WTC11 (cell line): ENCODE data around the gene SMARCA4. TPM values are rescaled to one million over a fixed set of nuclear protein-coding genes. Genes with fewer than 3 reads are reported as not detected.

Experiments used
- ATAC-seq: fragments of 200-7000 bp; cut with Tn5 transposase; 2 replicates; pipeline ENCODE4 v1.10.0; 2021; ENCODE audit warnings: mild to moderate bottlenecking, moderate library complexity
- CTCF ChIA-PET: fragments of 300-600 bp; sonication (Branson Sonifier 250); formaldehyde crosslinking; loops from one replicate; lab custom pipeline; 2021; ENCODE audit warnings: antibody characterized with exemption; lab: Charles Lee
- POLR2A ChIA-PET: fragments of 350-600 bp; sonication (Branson Sonifier 250); formaldehyde crosslinking; loops from one replicate; lab custom pipeline; 2021; ENCODE audit warnings: antibody characterized with exemption; lab: Charles Lee
- DNase-seq: peaks from one replicate; pipeline ENCODE4 v3.0.0; 2021; ENCODE audit warnings: low spot score
- H3K27ac Mint-ChIP-seq: 2 replicates; pipeline ENCODE4 v1.8.0; 2021; ENCODE audit warnings: mixed read lengths
- H3K27me3 Mint-ChIP-seq: 2 replicates; pipeline ENCODE4 v1.8.0; 2021; ENCODE audit warnings: low read depth, mild to moderate bottlenecking, moderate library complexity, mixed read lengths
- H3K36me3 Mint-ChIP-seq: 2 replicates; pipeline ENCODE4 v1.8.0; 2021; ENCODE audit warnings: mixed read lengths
- H3K4me1 Mint-ChIP-seq: 2 replicates; pipeline ENCODE4 v1.8.0; 2022; ENCODE audit warnings: mixed read lengths
- H3K4me3 Mint-ChIP-seq: 2 replicates; pipeline ENCODE4 v1.8.0; 2021; ENCODE audit warnings: mild to moderate bottlenecking, moderate library complexity, mixed read lengths
- H3K9me3 Mint-ChIP-seq: 2 replicates; pipeline ENCODE4 v1.8.0; 2021; ENCODE audit warnings: mixed read lengths
- EMX1 ChIP-seq: fragments of 250-450 bp; sonication (Bioruptor Pico); IDR thresholded peaks from 2 replicates; pipeline ENCODE4 v1.8.0; 2021; ENCODE audit warnings: mild to moderate bottlenecking
- FOXK1 ChIP-seq: sonication (generic); formaldehyde crosslinking; IDR thresholded peaks from 2 replicates; pipeline ENCODE4 v1.8.0; 2022; ENCODE audit warnings: mild to moderate bottlenecking, moderate library complexity, missing genetic modification reagents
- GABPB1 ChIP-seq: sonication (generic); formaldehyde crosslinking; IDR thresholded peaks from 2 replicates; pipeline ENCODE4 v1.8.1; 2023; ENCODE audit warnings: mild to moderate bottlenecking, missing genetic modification reagents
- GRHL2 ChIP-seq: fragments of 250-450 bp; sonication (Bioruptor Pico); IDR thresholded peaks from 2 replicates; pipeline ENCODE4 v1.8.0; 2022; ENCODE audit warnings: mild to moderate bottlenecking, moderate library complexity; ENCODE audit not compliant: insufficient replicate concordance, severe bottlenecking
- HMGA2 ChIP-seq: fragments of 250-450 bp; sonication (Bioruptor Pico); IDR thresholded peaks from 2 replicates; pipeline ENCODE4 v1.4.0; 2021; ENCODE audit warnings: mild to moderate bottlenecking, moderate library complexity
- JAZF1 ChIP-seq: fragments of 250-450 bp; sonication (Bioruptor Pico); IDR thresholded peaks from 2 replicates; pipeline ENCODE4 v1.9.0; 2021; ENCODE audit warnings: moderate library complexity, mild to moderate bottlenecking, inconsistent platforms
- KAT7 ChIP-seq: sonication (generic); formaldehyde crosslinking; IDR thresholded peaks from 2 replicates; pipeline ENCODE4 v1.8.1; 2023; ENCODE audit warnings: missing genetic modification reagents, mild to moderate bottlenecking, borderline replicate concordance
- NFYB ChIP-seq: sonication (generic); formaldehyde crosslinking; conservative IDR thresholded peaks from 2 replicates; pipeline ENCODE4 v1.8.0; 2022; ENCODE audit warnings: low read depth, missing genetic modification reagents
- RELA ChIP-seq: sonication (generic); formaldehyde crosslinking; IDR thresholded peaks from 2 replicates; pipeline ENCODE4 v1.8.1; 2022; ENCODE audit warnings: missing genetic modification reagents, mild to moderate bottlenecking, borderline replicate concordance
- TEAD1 ChIP-seq: sonication (generic); formaldehyde crosslinking; IDR thresholded peaks from 2 replicates; pipeline ENCODE4 v1.8.0; 2022; ENCODE audit warnings: mild to moderate bottlenecking, missing genetic modification reagents
- ZNF138 ChIP-seq: sonication (generic); formaldehyde crosslinking; conservative IDR thresholded peaks from 2 replicates; pipeline ENCODE4 v1.8.1; 2022; ENCODE audit warnings: mild to moderate bottlenecking, moderate library complexity, missing genetic modification reagents
- ZNF232 ChIP-seq: sonication (generic); formaldehyde crosslinking; IDR thresholded peaks from 2 replicates; pipeline ENCODE4 v1.8.0; 2022; ENCODE audit warnings: mild to moderate bottlenecking, missing genetic modification reagents
- ZNF317 ChIP-seq: sonication (generic); formaldehyde crosslinking; IDR thresholded peaks from 2 replicates; pipeline ENCODE4 v1.8.1; 2023; ENCODE audit warnings: low read depth, mild to moderate bottlenecking, moderate library complexity, missing genetic modification reagents, borderline replicate concordance
- ZNF423 ChIP-seq: fragments of 250-450 bp; sonication (Bioruptor Pico); IDR thresholded peaks from 2 replicates; pipeline ENCODE4 v2.1.2; 2022; ENCODE audit warnings: mild to moderate bottlenecking, moderate library complexity
- total RNA-seq: library from RNA; stranded (reverse); gene quantifications from 3 replicates; pipeline ENCODE4 v1.2.3, GENCODE V29; 2021
- TF ChIP-seq, protein P1 (sequence below): sonication (generic); formaldehyde crosslinking; IDR thresholded peaks from 2 replicates; pipeline ENCODE4 v1.8.0; 2022; ENCODE audit warnings: mild to moderate bottlenecking, missing genetic modification reagents
- TF ChIP-seq, protein P2 (sequence below): sonication (generic); formaldehyde crosslinking; IDR thresholded peaks from 2 replicates; pipeline ENCODE4 v1.8.1; 2023; ENCODE audit warnings: mild to moderate bottlenecking, missing genetic modification reagents, moderate library complexity
- TF ChIP-seq, protein P3 (sequence below): sonication (generic); formaldehyde crosslinking; IDR thresholded peaks from 2 replicates; pipeline ENCODE4 v1.8.0; 2022; ENCODE audit warnings: mild to moderate bottlenecking, missing genetic modification reagents
- TF ChIP-seq, protein P4 (sequence below): sonication (generic); formaldehyde crosslinking; IDR thresholded peaks from 2 replicates; pipeline ENCODE4 v1.8.0; 2022; ENCODE audit warnings: mild to moderate bottlenecking, missing genetic modification reagents
- TF ChIP-seq, protein P5 (sequence below): fragments of 200-600 bp; IDR thresholded peaks from 2 replicates; pipeline ENCODE4 v1.8.0; 2022; ENCODE audit warnings: antibody characterized with exemption
- TF ChIP-seq, protein P6 (sequence below): fragments of 250-450 bp; sonication (Bioruptor Pico); IDR thresholded peaks from 2 replicates; pipeline ENCODE4 v1.8.0; 2021; ENCODE audit warnings: mild to moderate bottlenecking
- TF ChIP-seq, protein P7 (sequence below): fragments of 250-450 bp; sonication (Bioruptor Pico); IDR thresholded peaks from 2 replicates; pipeline ENCODE4 v1.9.0; 2021; ENCODE audit warnings: mild to moderate bottlenecking
- TF ChIP-seq, protein P8 (sequence below): sonication (generic); formaldehyde crosslinking; IDR thresholded peaks from 2 replicates; pipeline ENCODE4 v1.8.1; 2022; ENCODE audit warnings: mild to moderate bottlenecking, missing genetic modification reagents, moderate library complexity, borderline replicate concordance

Gene SMARCA4
- total RNA-seq, 1 experiment from 2014 or later = 295 TPM

DNA sequence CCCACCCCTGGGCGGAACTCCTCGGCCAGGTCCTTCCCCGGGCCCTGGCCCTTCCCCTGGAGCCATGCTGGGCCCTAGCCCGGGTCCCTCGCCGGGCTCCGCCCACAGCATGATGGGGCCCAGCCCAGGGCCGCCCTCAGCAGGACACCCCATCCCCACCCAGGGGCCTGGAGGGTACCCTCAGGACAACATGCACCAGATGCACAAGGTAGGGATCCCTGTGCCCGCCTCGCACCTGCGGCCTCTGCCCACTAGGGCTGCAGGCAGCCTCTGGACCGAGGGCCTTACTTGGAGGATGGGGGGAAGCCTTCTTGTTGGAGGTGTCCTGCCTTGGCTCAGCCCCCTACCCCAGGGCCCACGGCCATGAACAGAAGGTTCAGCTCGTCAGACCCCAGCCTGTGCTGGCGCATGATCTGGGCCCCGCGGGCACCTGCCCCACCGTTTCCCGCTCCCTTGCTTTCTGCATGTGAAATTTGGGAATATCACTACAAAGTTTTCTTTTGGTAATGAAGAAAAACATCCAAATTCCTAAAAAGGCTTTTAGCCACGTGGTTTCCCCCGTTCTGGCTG, 23.4 kb downstream of the SMARCA4 start:
- Mint-ChIP-seq H3K4me3 (no peak overlapping the region), H3K27ac (no peak overlapping the region), H3K36me3 (peaks cover 27% of the 10 kb centered on the region), H3K9me3 (no peaks in the 10 kb centered on the region), H3K27me3 (no peaks in the 10 kb centered on the region), H3K4me1 (peaks cover 9% of the 10 kb centered on the region; the same call in 1 of the 2 replicates)
- CTCF ChIA-PET = interaction anchor here (1.1 to 1.8 kb wide), 2 partner anchors 47 to 142 kb away, joined by 3 to 5 read pairs; no protein-coding TSS in a partner anchor
- POLR2A ChIA-PET = no interaction called here
- DNase-seq (peak; percentile 24), ATAC-seq (peak; percentile 18; the same call in 1 of the 2 replicates)
- TF ChIP-seq EMX1 (no peak), HMGA2 (no peak), FOXK1 (no peak), GABPB1 (CRISPR knock-in tag) (no peak), GRHL2 (no peak), ZNF138 (CRISPR knock-in tag) (no peak), RELA (CRISPR knock-in tag) (no peak), JAZF1 (CRISPR knock-in tag) (no peak), KAT7 (CRISPR knock-in tag) (no peak)
- TF ChIP-seq, protein P1, sequence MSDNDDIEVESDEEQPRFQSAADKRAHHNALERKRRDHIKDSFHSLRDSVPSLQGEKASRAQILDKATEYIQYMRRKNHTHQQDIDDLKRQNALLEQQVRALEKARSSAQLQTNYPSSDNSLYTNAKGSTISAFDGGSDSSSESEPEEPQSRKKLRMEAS = no peak
- TF ChIP-seq, protein P2, sequence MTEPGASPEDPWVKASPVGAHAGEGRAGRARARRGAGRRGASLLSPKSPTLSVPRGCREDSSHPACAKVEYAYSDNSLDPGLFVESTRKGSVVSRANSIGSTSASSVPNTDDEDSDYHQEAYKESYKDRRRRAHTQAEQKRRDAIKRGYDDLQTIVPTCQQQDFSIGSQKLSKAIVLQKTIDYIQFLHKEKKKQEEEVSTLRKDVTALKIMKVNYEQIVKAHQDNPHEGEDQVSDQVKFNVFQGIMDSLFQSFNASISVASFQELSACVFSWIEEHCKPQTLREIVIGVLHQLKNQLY = no peak
- TF ChIP-seq, protein P3, sequence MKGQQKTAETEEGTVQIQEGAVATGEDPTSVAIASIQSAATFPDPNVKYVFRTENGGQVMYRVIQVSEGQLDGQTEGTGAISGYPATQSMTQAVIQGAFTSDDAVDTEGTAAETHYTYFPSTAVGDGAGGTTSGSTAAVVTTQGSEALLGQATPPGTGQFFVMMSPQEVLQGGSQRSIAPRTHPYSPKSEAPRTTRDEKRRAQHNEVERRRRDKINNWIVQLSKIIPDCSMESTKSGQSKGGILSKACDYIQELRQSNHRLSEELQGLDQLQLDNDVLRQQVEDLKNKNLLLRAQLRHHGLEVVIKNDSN (CRISPR knock-in tag) = no peak
- TF ChIP-seq, protein P4, sequence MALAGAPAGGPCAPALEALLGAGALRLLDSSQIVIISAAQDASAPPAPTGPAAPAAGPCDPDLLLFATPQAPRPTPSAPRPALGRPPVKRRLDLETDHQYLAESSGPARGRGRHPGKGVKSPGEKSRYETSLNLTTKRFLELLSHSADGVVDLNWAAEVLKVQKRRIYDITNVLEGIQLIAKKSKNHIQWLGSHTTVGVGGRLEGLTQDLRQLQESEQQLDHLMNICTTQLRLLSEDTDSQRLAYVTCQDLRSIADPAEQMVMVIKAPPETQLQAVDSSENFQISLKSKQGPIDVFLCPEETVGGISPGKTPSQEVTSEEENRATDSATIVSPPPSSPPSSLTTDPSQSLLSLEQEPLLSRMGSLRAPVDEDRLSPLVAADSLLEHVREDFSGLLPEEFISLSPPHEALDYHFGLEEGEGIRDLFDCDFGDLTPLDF (CRISPR knock-in tag) = no peak
- TF ChIP-seq, protein P5, sequence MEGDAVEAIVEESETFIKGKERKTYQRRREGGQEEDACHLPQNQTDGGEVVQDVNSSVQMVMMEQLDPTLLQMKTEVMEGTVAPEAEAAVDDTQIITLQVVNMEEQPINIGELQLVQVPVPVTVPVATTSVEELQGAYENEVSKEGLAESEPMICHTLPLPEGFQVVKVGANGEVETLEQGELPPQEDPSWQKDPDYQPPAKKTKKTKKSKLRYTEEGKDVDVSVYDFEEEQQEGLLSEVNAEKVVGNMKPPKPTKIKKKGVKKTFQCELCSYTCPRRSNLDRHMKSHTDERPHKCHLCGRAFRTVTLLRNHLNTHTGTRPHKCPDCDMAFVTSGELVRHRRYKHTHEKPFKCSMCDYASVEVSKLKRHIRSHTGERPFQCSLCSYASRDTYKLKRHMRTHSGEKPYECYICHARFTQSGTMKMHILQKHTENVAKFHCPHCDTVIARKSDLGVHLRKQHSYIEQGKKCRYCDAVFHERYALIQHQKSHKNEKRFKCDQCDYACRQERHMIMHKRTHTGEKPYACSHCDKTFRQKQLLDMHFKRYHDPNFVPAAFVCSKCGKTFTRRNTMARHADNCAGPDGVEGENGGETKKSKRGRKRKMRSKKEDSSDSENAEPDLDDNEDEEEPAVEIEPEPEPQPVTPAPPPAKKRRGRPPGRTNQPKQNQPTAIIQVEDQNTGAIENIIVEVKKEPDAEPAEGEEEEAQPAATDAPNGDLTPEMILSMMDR = no peak

DNA sequence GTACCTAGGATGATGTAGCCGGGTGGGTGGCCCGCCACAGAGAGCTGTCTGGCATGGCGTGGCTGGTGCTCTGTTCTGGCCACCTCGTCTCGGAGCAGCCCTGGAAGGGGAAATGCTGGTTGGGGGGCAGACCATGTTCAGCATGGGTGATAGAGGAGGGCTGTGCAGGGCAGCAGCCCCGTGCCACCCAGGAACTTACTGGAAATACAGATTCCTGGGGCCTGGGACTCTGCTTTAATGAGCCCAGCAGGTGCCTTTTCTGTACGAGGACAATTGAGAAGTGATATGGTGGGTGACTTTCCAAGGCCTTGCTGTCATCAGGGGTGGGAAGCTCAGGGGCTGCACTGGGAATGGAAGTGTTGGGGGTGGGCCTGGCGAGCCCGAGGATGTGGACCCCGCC, 24.7 kb downstream of the SMARCA4 start:
- no peaks in the 10 kb centered on the region for H3K9me3 Mint-ChIP-seq
- no peak for DNase-seq
- no peak overlapping the region for H3K27ac Mint-ChIP-seq
- no peak for ATAC-seq
- POLR2A ChIA-PET = interaction anchor here (0.6 kb wide), 1 partner anchor 163 kb away, joined by 4 read pairs; no protein-coding TSS in a partner anchor
- CTCF ChIA-PET = interaction anchor here (0.8 to 1.3 kb wide), 2 partner anchors 43 to 44 kb away, joined by 3 to 4 read pairs; no protein-coding TSS in a partner anchor
- H3K4me3 Mint-ChIP-seq = no peak overlapping the region
- peaks cover 36% of the 10 kb centered on the region for H3K36me3 Mint-ChIP-seq
- no peaks in the 10 kb centered on the region for H3K27me3 Mint-ChIP-seq
- H3K4me1 Mint-ChIP-seq = peaks cover 6% of the 10 kb centered on the region; the same call in 1 of the 2 replicates
- TF ChIP-seq JAZF1 (CRISPR knock-in tag) (no peak), NFYB (CRISPR knock-in tag) (no peak), ZNF232 (no peak), ZNF317 (CRISPR knock-in tag) (no peak), TEAD1 (CRISPR knock-in tag) (no peak), ZNF423 (CRISPR knock-in tag) (no peak)
- TF ChIP-seq, protein P2 = no peak
- TF ChIP-seq, protein P6, sequence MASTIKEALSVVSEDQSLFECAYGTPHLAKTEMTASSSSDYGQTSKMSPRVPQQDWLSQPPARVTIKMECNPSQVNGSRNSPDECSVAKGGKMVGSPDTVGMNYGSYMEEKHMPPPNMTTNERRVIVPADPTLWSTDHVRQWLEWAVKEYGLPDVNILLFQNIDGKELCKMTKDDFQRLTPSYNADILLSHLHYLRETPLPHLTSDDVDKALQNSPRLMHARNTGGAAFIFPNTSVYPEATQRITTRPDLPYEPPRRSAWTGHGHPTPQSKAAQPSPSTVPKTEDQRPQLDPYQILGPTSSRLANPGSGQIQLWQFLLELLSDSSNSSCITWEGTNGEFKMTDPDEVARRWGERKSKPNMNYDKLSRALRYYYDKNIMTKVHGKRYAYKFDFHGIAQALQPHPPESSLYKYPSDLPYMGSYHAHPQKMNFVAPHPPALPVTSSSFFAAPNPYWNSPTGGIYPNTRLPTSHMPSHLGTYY (CRISPR knock-in tag) = no peak
- TF ChIP-seq, protein P7, sequence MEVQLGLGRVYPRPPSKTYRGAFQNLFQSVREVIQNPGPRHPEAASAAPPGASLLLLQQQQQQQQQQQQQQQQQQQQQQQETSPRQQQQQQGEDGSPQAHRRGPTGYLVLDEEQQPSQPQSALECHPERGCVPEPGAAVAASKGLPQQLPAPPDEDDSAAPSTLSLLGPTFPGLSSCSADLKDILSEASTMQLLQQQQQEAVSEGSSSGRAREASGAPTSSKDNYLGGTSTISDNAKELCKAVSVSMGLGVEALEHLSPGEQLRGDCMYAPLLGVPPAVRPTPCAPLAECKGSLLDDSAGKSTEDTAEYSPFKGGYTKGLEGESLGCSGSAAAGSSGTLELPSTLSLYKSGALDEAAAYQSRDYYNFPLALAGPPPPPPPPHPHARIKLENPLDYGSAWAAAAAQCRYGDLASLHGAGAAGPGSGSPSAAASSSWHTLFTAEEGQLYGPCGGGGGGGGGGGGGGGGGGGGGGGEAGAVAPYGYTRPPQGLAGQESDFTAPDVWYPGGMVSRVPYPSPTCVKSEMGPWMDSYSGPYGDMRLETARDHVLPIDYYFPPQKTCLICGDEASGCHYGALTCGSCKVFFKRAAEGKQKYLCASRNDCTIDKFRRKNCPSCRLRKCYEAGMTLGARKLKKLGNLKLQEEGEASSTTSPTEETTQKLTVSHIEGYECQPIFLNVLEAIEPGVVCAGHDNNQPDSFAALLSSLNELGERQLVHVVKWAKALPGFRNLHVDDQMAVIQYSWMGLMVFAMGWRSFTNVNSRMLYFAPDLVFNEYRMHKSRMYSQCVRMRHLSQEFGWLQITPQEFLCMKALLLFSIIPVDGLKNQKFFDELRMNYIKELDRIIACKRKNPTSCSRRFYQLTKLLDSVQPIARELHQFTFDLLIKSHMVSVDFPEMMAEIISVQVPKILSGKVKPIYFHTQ (CRISPR knock-in tag) = no peak
- TF ChIP-seq, protein P8, sequence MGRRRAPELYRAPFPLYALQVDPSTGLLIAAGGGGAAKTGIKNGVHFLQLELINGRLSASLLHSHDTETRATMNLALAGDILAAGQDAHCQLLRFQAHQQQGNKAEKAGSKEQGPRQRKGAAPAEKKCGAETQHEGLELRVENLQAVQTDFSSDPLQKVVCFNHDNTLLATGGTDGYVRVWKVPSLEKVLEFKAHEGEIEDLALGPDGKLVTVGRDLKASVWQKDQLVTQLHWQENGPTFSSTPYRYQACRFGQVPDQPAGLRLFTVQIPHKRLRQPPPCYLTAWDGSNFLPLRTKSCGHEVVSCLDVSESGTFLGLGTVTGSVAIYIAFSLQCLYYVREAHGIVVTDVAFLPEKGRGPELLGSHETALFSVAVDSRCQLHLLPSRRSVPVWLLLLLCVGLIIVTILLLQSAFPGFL = no peak
